HepG2 (cell line): Measurements from ENCODE around the gene TAS2R8. TPM values are rescaled to one million over a fixed set of nuclear protein-coding genes. Genes with fewer than 3 reads are reported as not detected.

Experiments
- ATAC-seq: fragments of 200-7000 bp; cut with Tn5 transposase; 3 replicates; pipeline ENCODE4 v1.9.1; 2020; ENCODE audit warnings: mild to moderate bottlenecking, moderate library complexity
- BruUV-seq: library from RNA; stranded (reverse); fragments of 400-500 nt; replicated peaks from 2 replicates; lab custom pipeline; 2021; lab: Mats Ljungman, UMichigan
- CTCF ChIA-PET: fragments of 300-600 bp; formaldehyde crosslinking; extraction: SDS; loops from one replicate; lab custom pipeline; 2021; ENCODE audit warnings: low total read pairs, inconsistent platforms, low intra/inter-chr PET ratio; lab: Yijun Ruan, JAX
- POLR2A ChIA-PET: fragments of 350-600 bp; sonication (Branson Sonifier 250); formaldehyde crosslinking; loops from one replicate; lab custom pipeline; 2020; ENCODE audit warnings: antibody characterized with exemption, inconsistent platforms; lab: Yijun Ruan, JAX
- DNase-seq: peaks from one replicate; pipeline ENCODE4 v3.0.0-alpha.2; 2015; ENCODE audit warnings: low spot score
- FAIRE-seq: peaks from 3 replicates; lab custom pipeline; 2011; peaks lifted over from hg19 to GRCh38; lab: Jason Lieb, UNC
- H2AFZ ChIP-seq: one replicate; pipeline ENCODE4 v1.6.1; 2011; ENCODE audit warnings: low read length, inconsistent platforms
- H3K27ac ChIP-seq: fragments of 300-600 bp; 3 replicates; pipeline ENCODE4 v1.8.0; 2011; ENCODE audit warnings: mixed run types, mild to moderate bottlenecking, mixed read lengths, low read length, inconsistent platforms; ENCODE audit not compliant: insufficient read depth; ENCODE audit errors: extremely low read length
- H3K27me3 ChIP-seq, 2 experiments: fragments of 200-600 bp in 1 of 2; 2 replicates in 1 of 2; 3 replicates in 1 of 2; pipeline versions ENCODE4 v1.6.0 to v1.8.0; 2011; ENCODE audit warnings: low read length in 2 of 2, mild to moderate bottlenecking in 2 of 2, moderate library complexity in 2 of 2, inconsistent platforms in 1 of 2; ENCODE audit not compliant: insufficient read depth in 2 of 2, control insufficient read depth in 1 of 2
- H3K36me3 ChIP-seq, 2 experiments: fragments of 200-600 bp in 1 of 2; replicated peaks in 1 of 2; 2 replicates in 1 of 2; 3 replicates in 1 of 2; pipeline versions ENCODE4 v1.5.1 to v1.8.0; 2011; ENCODE audit warnings: low read length in 2 of 2, inconsistent platforms in 1 of 2; ENCODE audit not compliant: insufficient read depth in 2 of 2, control insufficient read depth in 1 of 2
- H3K4me1 ChIP-seq: 2 replicates; pipeline ENCODE4 v1.5.1; 2012; ENCODE audit warnings: low read length, inconsistent platforms; ENCODE audit not compliant: insufficient read depth
- H3K4me2 ChIP-seq: 2 replicates; pipeline ENCODE4 v1.6.0; 2011; ENCODE audit warnings: low read depth, low read length, inconsistent platforms
- H3K4me3 ChIP-seq, 3 experiments: fragments of 200-600 bp in 1 of 3; sonication (generic), shearing (Covaris generic) in 1 of 3; replicated peaks in 1 of 3; 2 replicates each; pipeline ENCODE4 v1.5.1; 2011 to 2016; ENCODE audit warnings: low read length in 3 of 3, inconsistent platforms in 2 of 3, low read depth in 2 of 3, mild to moderate bottlenecking in 2 of 3, control low read depth in 1 of 3, mixed read lengths in 1 of 3; ENCODE audit not compliant: insufficient read depth in 1 of 3
- H3K79me2 ChIP-seq: one replicate; pipeline ENCODE4 v1.6.1; 2011; ENCODE audit warnings: low read length, inconsistent platforms; ENCODE audit not compliant: insufficient read depth
- H3K9ac ChIP-seq: 2 replicates; pipeline ENCODE4 v1.6.0; 2011; ENCODE audit warnings: mild to moderate bottlenecking, low read depth, low read length, inconsistent platforms; ENCODE audit not compliant: insufficient read depth
- H3K9me3 ChIP-seq: 2 replicates; pipeline ENCODE4 v1.5.1; 2012; ENCODE audit warnings: mild to moderate bottlenecking, low read length
- H4K20me1 ChIP-seq: 2 replicates; pipeline ENCODE4 v1.6.0; 2011; ENCODE audit warnings: inconsistent platforms, mild to moderate bottlenecking, low read length, moderate library complexity; ENCODE audit not compliant: insufficient read depth
- ASH2L ChIP-seq: fragments of 300-600, 200-600 bp; sonication (generic); IDR thresholded peaks from 2 replicates; pipeline ENCODE4 v1.7.0; 2017; ENCODE audit warnings: low read depth, mild to moderate bottlenecking, moderate library complexity, mixed read lengths, low read length; ENCODE audit not compliant: insufficient read length
- CEBPG ChIP-seq: IDR thresholded peaks from 2 replicates; pipeline ENCODE4 v1.6.1; 2016
- HMGA1 ChIP-seq: sonication (generic); formaldehyde crosslinking; conservative IDR thresholded peaks from 2 replicates; pipeline ENCODE4 v1.4.0; 2020; ENCODE audit warnings: missing genetic modification reagents
- PAF1 ChIP-seq: IDR thresholded peaks from 2 replicates; pipeline ENCODE4 v1.6.1; 2016; ENCODE audit warnings: missing genetic modification reagents, missing compliant biosample characterization
- POLR2AphosphoS5 ChIP-seq: IDR thresholded peaks from 2 replicates; pipeline ENCODE4 v1.6.1; 2012; ENCODE audit warnings: low read depth, low read length
- RBM39 ChIP-seq: fragments of 200-400 bp; formaldehyde crosslinking; IDR thresholded peaks from one replicate; pipeline ENCODE4 v1.6.1; 2018; ENCODE audit warnings: antibody characterized with exemption, mild to moderate bottlenecking, low read depth, low read length; ENCODE audit not compliant: poor library complexity, severe bottlenecking
- SRSF4 ChIP-seq: fragments of 200-400 bp; formaldehyde crosslinking; IDR thresholded peaks from one replicate; pipeline ENCODE4 v1.6.1; 2018; ENCODE audit warnings: mild to moderate bottlenecking, low read depth, low read length, moderate library complexity; ENCODE audit not compliant: poor library complexity, severe bottlenecking
- TAF15 ChIP-seq: fragments of 200-400 bp; formaldehyde crosslinking; IDR thresholded peaks from one replicate; pipeline ENCODE4 v1.6.1; 2018; ENCODE audit warnings: mild to moderate bottlenecking, low read depth, low read length; ENCODE audit not compliant: poor library complexity, severe bottlenecking
- WIZ ChIP-seq: sonication (generic); formaldehyde crosslinking; IDR thresholded peaks from 2 replicates; pipeline ENCODE4 v1.5.1; 2020; ENCODE audit warnings: mild to moderate bottlenecking, missing genetic modification reagents
- YEATS2 ChIP-seq: sonication (generic); formaldehyde crosslinking; IDR thresholded peaks from 2 replicates; pipeline ENCODE4 v1.4.0; 2020; ENCODE audit warnings: missing genetic modification reagents, borderline replicate concordance
- ZBTB20 ChIP-seq: sonication (generic); formaldehyde crosslinking; IDR thresholded peaks from 2 replicates; pipeline ENCODE4 v1.8.1; 2023; ENCODE audit warnings: missing genetic modification reagents, low read depth, mild to moderate bottlenecking, borderline replicate concordance
- ZFYVE20 ChIP-seq: sonication (generic); formaldehyde crosslinking; IDR thresholded peaks from 2 replicates; pipeline ENCODE4 v1.8.0; 2023; ENCODE audit warnings: low read depth, mild to moderate bottlenecking, moderate library complexity, missing genetic modification reagents, borderline replicate concordance
- ZNF205 ChIP-seq: IDR thresholded peaks from 2 replicates; pipeline ENCODE4 v1.6.1; 2018; ENCODE audit warnings: missing biosample characterization, missing genetic modification reagents
- ZNF234 ChIP-seq: sonication (generic); formaldehyde crosslinking; conservative IDR thresholded peaks from 2 replicates; pipeline ENCODE4 v1.5.1; 2020; ENCODE audit warnings: mild to moderate bottlenecking, missing genetic modification reagents
- ZNF235 ChIP-seq: sonication (generic); formaldehyde crosslinking; IDR thresholded peaks from 2 replicates; pipeline ENCODE4 v1.8.1; 2023; ENCODE audit warnings: mild to moderate bottlenecking, missing genetic modification reagents, borderline replicate concordance
- ZNF343 ChIP-seq: sonication (generic); formaldehyde crosslinking; IDR thresholded peaks from 2 replicates; pipeline ENCODE4 v1.4.0; 2020; ENCODE audit warnings: mild to moderate bottlenecking, missing genetic modification reagents
- ZNF501 ChIP-seq: sonication (generic); formaldehyde crosslinking; IDR thresholded peaks from 2 replicates; pipeline ENCODE4 v1.5.1; 2020; ENCODE audit warnings: mild to moderate bottlenecking, moderate library complexity, missing genetic modification reagents
- ZNF577 ChIP-seq: sonication (generic); formaldehyde crosslinking; IDR thresholded peaks from 2 replicates; pipeline ENCODE4 v1.4.0; 2020; ENCODE audit warnings: mild to moderate bottlenecking, low read depth, missing genetic modification reagents, borderline replicate concordance
- ZNF720 ChIP-seq: sonication (generic); formaldehyde crosslinking; IDR thresholded peaks from 2 replicates; pipeline ENCODE4 v1.4.0; 2020; ENCODE audit warnings: missing genetic modification reagents
- WGBS: methylation state at CpG from one replicate; pipeline ENCODE4 v1.1.6; 2017; ENCODE audit warnings: low lambda C conversion rate; 5-methylcytosine and 5-hydroxymethylcytosine counted together
- in situ Hi-C: cut with HindIII; loops from 2 replicates; pipeline ENCODE4 v1.10.0; 2017; ENCODE audit warnings: low pct_unique_long_range_greater_than_20kb; ENCODE audit not compliant: extremely low pct_ligation_motif_present
- intact Hi-C: fragments of 100-400 bp; cut with micrococcal nuclease; formaldehyde crosslinking; loops from one replicate; pipeline ENCODE4 v1.10.0; 2022; ENCODE audit not compliant: unreplicated experiment
- polyA plus RNA-seq, 8 experiments: library from polyadenylated mRNA; depleted of rRNA in 3 of 8; stranded (reverse) in 7 of 8; unstranded in 1 of 8; fragments of >200 nt; fragmentation: Illumina TruSeq in 4 of 8; extraction: Trizol in 4 of 8; gene quantifications; 2 replicates each; pipeline versions ENCODE4 v1.2.1 to v1.2.3, GENCODE V29; 2011 to 2016; ENCODE audit warnings: low read depth in 4 of 8, missing spikeins in 1 of 8, mixed read lengths in 1 of 8; ENCODE audit not compliant: insufficient read depth in 1 of 8
- total RNA-seq, 5 experiments: library from RNA; depleted of rRNA; stranded (reverse); fragments of >200 nt; fragmentation: Illumina TruSeq; extraction: Trizol; gene quantifications; 2 replicates each; pipeline ENCODE4 v1.2.3, GENCODE V29; 2016; ENCODE audit warnings: low read depth in 1 of 5
- TF ChIP-seq, protein P1 (sequence below), 2 experiments: sonication (generic) in 1 of 2; formaldehyde crosslinking in 1 of 2; IDR thresholded peaks; 2 replicates each; pipeline versions ENCODE4 v1.4.0 to v1.6.1; 2018 to 2020; ENCODE audit warnings: missing genetic modification reagents in 2 of 2, borderline replicate concordance in 1 of 2, low read depth in 1 of 2, mild to moderate bottlenecking in 1 of 2, missing biosample characterization in 1 of 2

The TAS2R8 gene
- total and polyA plus RNA-seq, 2 of the 13 experiments (the other 11 are each of a cell fraction or from before 2014, with no cell fraction given): 0.09 TPM; not detected in 1

DNA sequence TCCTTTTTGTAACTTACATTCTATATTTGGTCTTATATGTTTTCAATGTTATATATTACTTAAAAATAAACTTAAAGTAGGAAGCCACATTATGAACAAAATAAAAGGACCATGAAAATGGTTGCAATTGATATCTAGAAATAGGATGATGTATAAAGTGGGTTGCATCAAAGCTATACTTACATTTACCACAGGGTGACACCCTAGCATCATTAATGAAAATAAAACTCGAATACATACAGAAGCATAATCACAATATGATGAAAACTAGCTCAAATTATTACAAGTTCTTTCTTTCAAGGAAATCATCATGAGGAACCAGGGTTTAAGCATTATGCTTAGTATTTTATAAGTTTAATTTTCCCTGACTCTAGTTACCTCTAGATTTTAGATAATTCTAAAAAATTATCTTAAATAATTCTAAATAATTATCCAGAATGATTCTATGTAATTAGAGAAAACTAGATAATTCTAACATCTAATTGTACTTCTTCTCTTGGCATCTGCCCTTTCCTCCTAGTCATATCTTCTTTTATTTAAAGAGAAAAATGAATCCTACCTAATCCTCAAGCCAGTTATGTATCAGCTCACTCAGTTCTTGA, 35.9 kb downstream of the TAS2R8 start (continued):
- TF ChIP-seq ZNF501 (CRISPR knock-in tag) (no peak), TAF15 (no peak), CEBPG (CRISPR knock-in tag) (peak; percentile 11; the same call in 1 of the 2 replicates)

DNA sequence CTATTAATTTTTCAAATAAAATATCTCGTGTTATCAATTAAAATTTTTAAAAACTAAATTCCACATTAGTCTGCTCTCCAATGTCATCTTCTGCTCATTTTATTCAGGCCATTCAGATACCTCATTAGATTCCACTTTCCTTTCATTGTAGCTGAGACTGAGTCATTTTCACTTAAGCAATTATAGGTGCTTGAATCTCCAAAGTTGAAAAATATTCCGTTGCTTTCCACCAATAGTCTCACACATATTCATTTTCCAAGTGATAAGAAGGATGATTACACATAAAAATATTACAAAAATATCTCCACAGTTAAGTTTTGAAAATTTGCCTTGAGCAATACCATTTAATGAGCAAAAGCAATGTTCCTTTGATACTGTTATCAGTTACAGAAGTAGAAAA, 47.4 kb downstream of the TAS2R8 start:
- Histone ChIP-seq H3K4me3 (no peak overlapping the region), H3K79me2 (no peaks in the 10 kb centered on the region), H2AFZ (no peak overlapping the region), H4K20me1 (no peaks in the 10 kb centered on the region), H3K9ac (no peak overlapping the region), H3K9me3 (peaks cover 16% of the 10 kb centered on the region), H3K36me3 (no peaks in the 10 kb centered on the region), H3K4me2 (no peak overlapping the region), H3K27ac (no peak overlapping the region), H3K4me1 (no peaks in the 10 kb centered on the region), H3K27me3 (no peaks in the 10 kb centered on the region)
- no peak for TF ChIP-seq SRSF4
- no peak for TF ChIP-seq ZNF577 (CRISPR knock-in tag)
- TF ChIP-seq ZNF235 (CRISPR knock-in tag): no peak
- no peak for TF ChIP-seq ZNF234
- TF ChIP-seq, protein P1, sequence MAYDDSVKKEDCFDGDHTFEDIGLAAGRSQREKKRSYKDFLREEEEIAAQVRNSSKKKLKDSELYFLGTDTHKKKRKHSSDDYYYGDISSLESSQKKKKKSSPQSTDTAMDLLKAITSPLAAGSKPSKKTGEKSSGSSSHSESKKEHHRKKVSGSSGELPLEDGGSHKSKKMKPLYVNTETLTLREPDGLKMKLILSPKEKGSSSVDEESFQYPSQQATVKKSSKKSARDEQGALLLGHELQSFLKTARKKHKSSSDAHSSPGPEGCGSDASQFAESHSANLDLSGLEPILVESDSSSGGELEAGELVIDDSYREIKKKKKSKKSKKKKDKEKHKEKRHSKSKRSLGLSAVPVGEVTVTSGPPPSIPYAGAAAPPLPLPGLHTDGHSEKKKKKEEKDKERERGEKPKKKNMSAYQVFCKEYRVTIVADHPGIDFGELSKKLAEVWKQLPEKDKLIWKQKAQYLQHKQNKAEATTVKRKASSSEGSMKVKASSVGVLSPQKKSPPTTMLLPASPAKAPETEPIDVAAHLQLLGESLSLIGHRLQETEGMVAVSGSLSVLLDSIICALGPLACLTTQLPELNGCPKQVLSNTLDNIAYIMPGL (CRISPR knock-in tag; IDR thresholded peaks at IDR 0.05; ENCODE audit: borderline replicate concordance in 1 of 2, low read depth in 1 of 2): no peak
- no peak for TF ChIP-seq ZFYVE20
- TF ChIP-seq ZBTB20 (CRISPR knock-in tag): no peak
- TF ChIP-seq RBM39: no peak
- TF ChIP-seq ZNF720: no peak
- no peak for TF ChIP-seq ZNF205 (CRISPR knock-in tag)
- TF ChIP-seq ZNF343 (CRISPR knock-in tag): no peak
- TF ChIP-seq HMGA1 (CRISPR knock-in tag): no peak
- no peak for TF ChIP-seq PAF1 (CRISPR knock-in tag)
- no peak for TF ChIP-seq YEATS2 (CRISPR knock-in tag)
- no peak for TF ChIP-seq POLR2AphosphoS5
- TF ChIP-seq WIZ (CRISPR knock-in tag): no peak
- TF ChIP-seq ASH2L: no peak
- no TSS peak for BruUV-seq
- in situ Hi-C loops (no loop called here), intact Hi-C loops (no loop called here)
- CTCF ChIA-PET: no interaction called here
- POLR2A ChIA-PET: no interaction called here
- 1% methylated on average over 2 of the region's 2 CpGs for WGBS
- DNase-seq (no peak), FAIRE-seq (no peak), ATAC-seq (no peak)
